ENCODE results near the gene CDK16.

GRCh38 chrX:47172971-47173792, 45.3 kb upstream of the CDK16 start:
- TF ChIP-seq POLR2A (IDR thresholded peaks at IDR 0.05; ENCODE audit: low read depth, low read length) (no peak), EZH2 (IDR thresholded peaks at IDR 0.05; ENCODE audit: borderline replicate concordance, low read depth, low read length, severe bottlenecking) (no peak), GATA2 (IDR thresholded peaks at IDR 0.05; ENCODE audit: insufficient read depth, insufficient read length, low read depth, low read length) (no peak), POLR2AphosphoS5 (IDR thresholded peaks at IDR 0.05; ENCODE audit: insufficient read depth, low read depth, low read length) (no peak), MYC (IDR thresholded peaks at IDR 0.05; ENCODE audit: low read depth, low read length) (no peak)
- TF ChIP-seq, protein P1, sequence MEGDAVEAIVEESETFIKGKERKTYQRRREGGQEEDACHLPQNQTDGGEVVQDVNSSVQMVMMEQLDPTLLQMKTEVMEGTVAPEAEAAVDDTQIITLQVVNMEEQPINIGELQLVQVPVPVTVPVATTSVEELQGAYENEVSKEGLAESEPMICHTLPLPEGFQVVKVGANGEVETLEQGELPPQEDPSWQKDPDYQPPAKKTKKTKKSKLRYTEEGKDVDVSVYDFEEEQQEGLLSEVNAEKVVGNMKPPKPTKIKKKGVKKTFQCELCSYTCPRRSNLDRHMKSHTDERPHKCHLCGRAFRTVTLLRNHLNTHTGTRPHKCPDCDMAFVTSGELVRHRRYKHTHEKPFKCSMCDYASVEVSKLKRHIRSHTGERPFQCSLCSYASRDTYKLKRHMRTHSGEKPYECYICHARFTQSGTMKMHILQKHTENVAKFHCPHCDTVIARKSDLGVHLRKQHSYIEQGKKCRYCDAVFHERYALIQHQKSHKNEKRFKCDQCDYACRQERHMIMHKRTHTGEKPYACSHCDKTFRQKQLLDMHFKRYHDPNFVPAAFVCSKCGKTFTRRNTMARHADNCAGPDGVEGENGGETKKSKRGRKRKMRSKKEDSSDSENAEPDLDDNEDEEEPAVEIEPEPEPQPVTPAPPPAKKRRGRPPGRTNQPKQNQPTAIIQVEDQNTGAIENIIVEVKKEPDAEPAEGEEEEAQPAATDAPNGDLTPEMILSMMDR (IDR thresholded peaks at IDR 0.05; ENCODE audit: extremely low read depth in 1 of 2, insufficient read depth in 1 of 2, low read depth in 1 of 2, low read length in 2 of 2) = no peak
- TF ChIP-seq, protein P2, sequence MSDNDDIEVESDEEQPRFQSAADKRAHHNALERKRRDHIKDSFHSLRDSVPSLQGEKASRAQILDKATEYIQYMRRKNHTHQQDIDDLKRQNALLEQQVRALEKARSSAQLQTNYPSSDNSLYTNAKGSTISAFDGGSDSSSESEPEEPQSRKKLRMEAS (IDR thresholded peaks at IDR 0.05; ENCODE audit: insufficient read depth, insufficient read length) = no peak

Measured in endothelial cell of umbilical vein (primary cell).